ENCODE results near the gene WDR83. TPM values are rescaled to one million over a fixed set of nuclear protein-coding genes. Genes with fewer than 3 reads are reported as not detected.

The WDR83 gene
- total and polyA plus RNA-seq, 2 experiments from 2014 or later: 9.1 to 19.5 TPM

DNA sequence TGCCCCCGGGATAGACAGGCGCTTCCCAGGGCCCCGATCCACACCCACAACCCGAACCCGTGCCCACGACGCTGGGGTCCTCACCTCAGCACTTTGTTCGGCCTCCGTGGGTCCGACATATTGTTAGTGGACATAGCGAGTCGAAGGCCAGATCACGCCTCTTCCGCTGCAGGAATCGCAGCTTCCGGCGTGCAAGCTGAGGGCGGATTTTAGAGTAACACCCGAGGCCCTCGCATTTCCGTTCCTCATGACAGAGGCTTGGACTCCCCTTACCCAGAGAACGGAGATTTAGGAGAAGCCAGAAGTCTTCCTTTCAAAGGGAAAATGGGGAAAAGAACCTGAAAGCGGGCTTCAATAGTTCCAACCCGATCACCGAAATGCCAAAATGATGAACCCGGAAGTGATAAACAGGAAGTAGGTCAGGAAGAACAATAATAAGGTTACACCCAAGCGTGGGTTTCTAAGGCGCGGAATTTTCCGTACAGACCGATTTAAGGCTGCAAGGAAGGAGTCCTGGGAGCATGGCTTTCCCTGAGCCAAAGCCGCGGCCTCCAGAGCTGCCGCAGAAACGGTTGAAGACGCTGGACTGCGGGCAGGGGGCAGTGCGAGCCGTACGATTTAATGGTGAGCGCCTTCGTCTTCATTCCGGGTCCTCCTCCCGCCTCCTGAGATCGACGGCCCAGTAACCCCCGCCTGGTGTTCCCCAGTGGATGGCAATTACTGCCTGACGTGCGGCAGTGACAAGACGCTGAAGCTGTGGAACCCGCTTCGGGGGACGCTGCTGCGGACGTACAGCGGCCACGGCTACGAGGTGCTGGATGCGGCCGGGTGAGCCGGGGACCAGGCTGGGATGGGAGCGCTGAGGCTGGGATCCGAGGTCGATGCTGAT lies 2.9 kb downstream of the WDR83 start:
- no peaks in the 10 kb centered on the region for H4K20me1 ChIP-seq (ENCODE audit: insufficient read depth, poor library complexity, severe bottlenecking)
- no peaks in the 10 kb centered on the region for H3K9me2 ChIP-seq (replicated peaks; ENCODE audit: insufficient read depth)
- DNase-seq (ENCODE audit: low spot score): peak; percentile 87
- no peaks in the 10 kb centered on the region for H3K27me3 ChIP-seq
- peak overlapping the region; percentile 98 for H3K4me2 ChIP-seq
- peak overlapping the region; percentile 99 for H3K27ac ChIP-seq
- 3% methylated on average over 64 of the region's 64 CpGs for WGBS (ENCODE audit: low lambda C conversion rate, missing lambda C conversion rate)
- no peaks in the 10 kb centered on the region for H3K36me3 ChIP-seq (replicated peaks; ENCODE audit: insufficient read depth, low read depth)
- peak overlapping the region; percentile 75 for H3K4me3 ChIP-seq
- no peak for TF ChIP-seq CTCF (IDR thresholded peaks at IDR 0.05; ENCODE audit: poor library complexity)
- no peak for TF ChIP-seq EZH2 (IDR thresholded peaks at IDR 0.05; ENCODE audit: borderline replicate concordance)
- TF ChIP-seq EZH2phosphoT487 (IDR thresholded peaks at IDR 0.05; ENCODE audit: low read depth, severe bottlenecking, unreplicated experiment): no peak
- H3K4me1 ChIP-seq (ENCODE audit: insufficient read depth): peaks cover 14% of the 10 kb centered on the region
- peak overlapping the region; percentile 99 for H2AFZ ChIP-seq
- peaks cover 48% of the 10 kb centered on the region for H3K79me2 ChIP-seq
- no peaks in the 10 kb centered on the region for H3K9me3 ChIP-seq (ENCODE audit: low read depth)

DNA sequence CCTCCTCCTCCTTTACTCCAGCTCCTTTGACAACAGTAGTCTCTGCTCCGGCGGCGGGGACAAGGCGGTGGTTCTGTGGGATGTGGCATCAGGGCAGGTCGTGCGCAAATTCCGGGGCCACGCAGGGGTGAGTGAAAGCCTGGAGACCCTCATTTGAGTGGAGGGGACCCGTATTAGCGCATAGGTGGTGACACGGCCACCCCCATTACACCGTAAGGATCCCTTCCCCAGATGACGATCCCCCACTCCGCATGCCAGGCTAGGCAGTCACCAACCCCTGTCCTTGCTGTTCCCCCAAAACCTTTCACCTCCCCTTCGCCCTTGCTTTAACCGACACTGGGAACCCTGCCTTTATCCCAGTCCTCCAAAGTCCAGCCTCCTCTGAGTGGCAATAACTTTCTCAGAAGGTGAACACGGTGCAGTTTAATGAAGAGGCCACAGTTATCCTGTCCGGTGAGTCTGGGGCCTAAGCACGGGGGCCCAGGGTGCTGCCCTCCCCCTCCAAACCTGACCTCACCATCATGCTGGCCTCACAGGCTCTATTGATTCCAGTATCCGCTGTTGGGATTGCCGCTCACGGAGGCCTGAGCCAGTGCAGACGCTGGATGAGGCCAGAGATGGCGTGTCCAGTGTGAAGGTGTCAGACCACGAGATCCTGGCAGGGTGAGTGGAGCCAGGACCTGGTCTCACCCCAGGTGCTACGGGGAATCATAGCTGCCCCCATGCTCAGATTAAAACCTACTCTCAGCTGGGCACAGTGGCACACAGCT lies 3.7 kb downstream of the WDR83 start:
- H3K9me2 ChIP-seq (replicated peaks; ENCODE audit: insufficient read depth): no peaks in the 10 kb centered on the region
- no peaks in the 10 kb centered on the region for H3K9me3 ChIP-seq (ENCODE audit: low read depth)
- H3K27ac ChIP-seq: peak overlapping the region; percentile 99
- peaks cover 48% of the 10 kb centered on the region for H3K79me2 ChIP-seq
- no peaks in the 10 kb centered on the region for H4K20me1 ChIP-seq (ENCODE audit: insufficient read depth, poor library complexity, severe bottlenecking)
- H3K36me3 ChIP-seq (replicated peaks; ENCODE audit: insufficient read depth, low read depth): no peaks in the 10 kb centered on the region
- no peak for DNase-seq (ENCODE audit: low spot score)
- H3K4me1 ChIP-seq (ENCODE audit: insufficient read depth): peaks cover 14% of the 10 kb centered on the region
- peak overlapping the region; percentile 98 for H3K4me2 ChIP-seq
- no peak for TF ChIP-seq CTCF (IDR thresholded peaks at IDR 0.05; ENCODE audit: poor library complexity)
- TF ChIP-seq EZH2 (IDR thresholded peaks at IDR 0.05; ENCODE audit: borderline replicate concordance): no peak
- no peak for TF ChIP-seq EZH2phosphoT487 (IDR thresholded peaks at IDR 0.05; ENCODE audit: low read depth, severe bottlenecking, unreplicated experiment)
- no peak overlapping the region for H2AFZ ChIP-seq
- 61% methylated on average over 25 of the region's 26 CpGs for WGBS (ENCODE audit: low lambda C conversion rate, missing lambda C conversion rate)
- H3K27me3 ChIP-seq: no peaks in the 10 kb centered on the region
- H3K4me3 ChIP-seq: peak overlapping the region; percentile 75

GRCh38 chr19:12672744-12673143 lies 6.1 kb downstream of the WDR83 start:
- DNase-seq (ENCODE audit: low spot score): no peak
- H3K4me3 ChIP-seq: no peak overlapping the region
- no peaks in the 10 kb centered on the region for H4K20me1 ChIP-seq (ENCODE audit: insufficient read depth, poor library complexity, severe bottlenecking)
- H3K36me3 ChIP-seq (replicated peaks; ENCODE audit: insufficient read depth, low read depth): no peaks in the 10 kb centered on the region
- no peak overlapping the region for H2AFZ ChIP-seq
- no peak overlapping the region for H3K4me2 ChIP-seq
- peaks cover 7% of the 10 kb centered on the region for H3K4me1 ChIP-seq (ENCODE audit: insufficient read depth)
- no peak overlapping the region for H3K27ac ChIP-seq
- TF ChIP-seq CTCF (IDR thresholded peaks at IDR 0.05; ENCODE audit: poor library complexity) (no peak), EZH2 (IDR thresholded peaks at IDR 0.05; ENCODE audit: borderline replicate concordance) (no peak), EZH2phosphoT487 (IDR thresholded peaks at IDR 0.05; ENCODE audit: low read depth, severe bottlenecking, unreplicated experiment) (no peak)
- no peaks in the 10 kb centered on the region for H3K9me2 ChIP-seq (replicated peaks; ENCODE audit: insufficient read depth)
- no peaks in the 10 kb centered on the region for H3K9me3 ChIP-seq (ENCODE audit: low read depth)
- 95% methylated on average over 9 of the region's 10 CpGs for WGBS (ENCODE audit: low lambda C conversion rate, missing lambda C conversion rate)
- peaks cover 30% of the 10 kb centered on the region for H3K79me2 ChIP-seq
- H3K27me3 ChIP-seq: no peaks in the 10 kb centered on the region

Data from hepatocyte (in vitro differentiated cells).